HL-60 (cell line): ENCODE results near the gene NDUFS5.

ENCODE experiments used
- DNase-seq, 2 experiments: peaks; one replicate each; pipeline ENCODE4 v3.0.0-alpha.2; 2010 to 2020; ENCODE audit warnings: low read depth in 1 of 2, low spot score in 1 of 2
- H3K27ac ChIP-seq: fragments of 250-450 bp; sonication (Bioruptor Pico); replicated peaks from 2 replicates; pipeline ENCODE4 v1.5.1; 2020; ENCODE audit warnings: mild to moderate bottlenecking, moderate library complexity
- H3K27me3 ChIP-seq: fragments of 250-450 bp; sonication (Bioruptor Pico); 2 replicates; pipeline ENCODE4 v1.5.1; 2021; ENCODE audit warnings: mild to moderate bottlenecking, moderate library complexity; ENCODE audit not compliant: insufficient read depth, poor library complexity, severe bottlenecking
- H3K4me3 ChIP-seq: replicated peaks from 2 replicates; pipeline ENCODE4 v1.5.1; 2011; ENCODE audit warnings: mild to moderate bottlenecking, control low read depth, low read length; ENCODE audit not compliant: insufficient read depth
- CTCF ChIP-seq: IDR thresholded peaks from one replicate; pipeline ENCODE4 v1.5.1; 2011; ENCODE audit warnings: low read length, control low read depth, inconsistent platforms; ENCODE audit not compliant: insufficient read depth
- GABPA ChIP-seq: IDR thresholded peaks from 2 replicates; pipeline ENCODE4 v1.6.1; 2012; ENCODE audit warnings: low read depth
- POLR2AphosphoS5 ChIP-seq: IDR thresholded peaks from 2 replicates; pipeline ENCODE4 v1.6.1; 2012; ENCODE audit warnings: low read depth
- REST ChIP-seq: IDR thresholded peaks from 2 replicates; pipeline ENCODE4 v1.6.1; 2012; ENCODE audit warnings: low read depth; ENCODE audit not compliant: insufficient replicate concordance
- SPI1 ChIP-seq: IDR thresholded peaks from 2 replicates; pipeline ENCODE4 v1.6.1; 2012; ENCODE audit warnings: low read depth, mild to moderate bottlenecking, borderline replicate concordance

The NDUFS5 gene

GRCh38 chr1:39001516-39002421 lies 24.4 kb upstream of the NDUFS5 start:
- Histone ChIP-seq H3K4me3 (no peak overlapping the region), H3K27ac (no peak overlapping the region), H3K27me3 (no peaks in the 10 kb centered on the region)
- no peak for DNase-seq
- TF ChIP-seq SPI1: no peak
- TF ChIP-seq CTCF: no peak
- TF ChIP-seq POLR2AphosphoS5: no peak
- TF ChIP-seq GABPA: no peak
- no peak for TF ChIP-seq REST

- Histone ChIP-seq H3K4me3 (no peak overlapping the region), H3K27ac (no peak overlapping the region), H3K27me3 (no peaks in the 10 kb centered on the region)
- no peak for TF ChIP-seq REST
- TF ChIP-seq SPI1: no peak
- no peak for TF ChIP-seq GABPA
- TF ChIP-seq CTCF: no peak
- no peak for TF ChIP-seq POLR2AphosphoS5
- DNase-seq: no peak
Measured at GRCh38 chr1:39003281-39003680, 22.9 kb upstream of the NDUFS5 start.

- no peak for DNase-seq
- no peak overlapping the region for H3K27ac ChIP-seq
- TF ChIP-seq REST (no peak), SPI1 (no peak), POLR2AphosphoS5 (no peak), GABPA (no peak), CTCF (no peak)
Measured at GRCh38 chr1:39003794-39004193, 22.4 kb upstream of the NDUFS5 start.

More at GRCh38 chr1:39003794-39004193, 22.4 kb upstream of the NDUFS5 start:
- no peak overlapping the region for H3K4me3 ChIP-seq
- no peaks in the 10 kb centered on the region for H3K27me3 ChIP-seq
